COLO668 (cell line): ENCODE results near the gene SLC12A6.
"Not testable (repeated sequence)": the region's sequence is repeated elsewhere in the genome, so short reads cannot be mapped to it uniquely, and the experiment has no call there.

Source experiments
- DNase-seq: peaks from one replicate; lab custom pipeline; 2025; ENCODE audit not compliant: unreplicated experiment; lab: John Stamatoyannopoulos, UW

The SLC12A6 gene

GRCh38 chr15:34206011-34206410 is 131.6 kb downstream of the SLC12A6 start:
- no peak for DNase-seq

- DNase-seq = no peak
Observed at GRCh38 chr15:34203936-34204335, 133.6 kb downstream of the SLC12A6 start.

GRCh38 chr15:34203305-34203704 is 134.3 kb downstream of the SLC12A6 start:
- no peak for DNase-seq

- not testable (repeated sequence) for DNase-seq
Observed at GRCh38 chr15:34193272-34193671, 144.3 kb downstream of the SLC12A6 start.

GRCh38 chr15:34188711-34189110 is 148.9 kb downstream of the SLC12A6 start:
- DNase-seq = no peak

- DNase-seq = no peak
Observed at GRCh38 chr15:34185666-34186065, 151.9 kb downstream of the SLC12A6 start.

- DNase-seq = no peak
Observed at GRCh38 chr15:34182942-34183341, 154.6 kb downstream of the SLC12A6 start.
